ENCODE measurements around the gene ACSM4.

DNA sequence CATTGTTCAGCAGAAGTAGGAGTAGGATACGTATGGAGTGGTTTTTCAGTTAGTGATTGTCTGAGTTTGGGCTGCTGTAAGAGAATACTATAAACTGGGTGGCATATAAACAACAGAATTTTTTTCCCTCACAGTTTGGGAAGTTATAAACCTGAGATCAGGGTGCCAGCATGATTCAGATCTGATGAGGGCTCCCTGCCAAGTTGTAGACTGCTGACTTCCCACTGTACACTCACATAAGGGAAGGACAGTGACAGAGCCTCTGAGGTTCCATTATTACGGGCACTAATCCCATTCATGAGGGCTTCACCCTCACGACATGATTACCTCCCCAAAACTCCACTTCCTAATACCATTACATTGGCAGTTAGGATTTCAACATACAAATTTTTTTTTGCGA is 50.7 kb downstream of the ACSM4 start:
- TF ChIP-seq, protein P1, sequence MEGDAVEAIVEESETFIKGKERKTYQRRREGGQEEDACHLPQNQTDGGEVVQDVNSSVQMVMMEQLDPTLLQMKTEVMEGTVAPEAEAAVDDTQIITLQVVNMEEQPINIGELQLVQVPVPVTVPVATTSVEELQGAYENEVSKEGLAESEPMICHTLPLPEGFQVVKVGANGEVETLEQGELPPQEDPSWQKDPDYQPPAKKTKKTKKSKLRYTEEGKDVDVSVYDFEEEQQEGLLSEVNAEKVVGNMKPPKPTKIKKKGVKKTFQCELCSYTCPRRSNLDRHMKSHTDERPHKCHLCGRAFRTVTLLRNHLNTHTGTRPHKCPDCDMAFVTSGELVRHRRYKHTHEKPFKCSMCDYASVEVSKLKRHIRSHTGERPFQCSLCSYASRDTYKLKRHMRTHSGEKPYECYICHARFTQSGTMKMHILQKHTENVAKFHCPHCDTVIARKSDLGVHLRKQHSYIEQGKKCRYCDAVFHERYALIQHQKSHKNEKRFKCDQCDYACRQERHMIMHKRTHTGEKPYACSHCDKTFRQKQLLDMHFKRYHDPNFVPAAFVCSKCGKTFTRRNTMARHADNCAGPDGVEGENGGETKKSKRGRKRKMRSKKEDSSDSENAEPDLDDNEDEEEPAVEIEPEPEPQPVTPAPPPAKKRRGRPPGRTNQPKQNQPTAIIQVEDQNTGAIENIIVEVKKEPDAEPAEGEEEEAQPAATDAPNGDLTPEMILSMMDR (conservative IDR thresholded peaks at IDR 0.05; ENCODE audit: low read length), result no peak
- TF ChIP-seq EZH2phosphoT487 (IDR thresholded peaks at IDR 0.05; ENCODE audit: borderline replicate concordance, low read depth, low read length), result no peak
